RPMI7951 (cell line): ENCODE results near the gene GRIA3. TPM values are rescaled to one million over a fixed set of nuclear protein-coding genes. Genes with fewer than 3 reads are reported as not detected.
A peak's percentile ranks its signal among the peaks of the same experiment; 100 is the strongest.

Experiments
- DNase-seq: peaks from one replicate; pipeline ENCODE4 v3.0.0-alpha.2; 2012; ENCODE audit warnings: low read depth
- total RNA-seq: library from RNA; depleted of rRNA; stranded (reverse); fragments of >200 nt; shearing (Covaris generic); gene quantifications from 2 replicates; pipeline ENCODE4 v1.2.3, GENCODE V29; 2014

Gene GRIA3
- total RNA-seq, 1 experiment from 2014 or later = 0.36 TPM

- no peak for DNase-seq
Observed at GRCh38 chrX:123193101-123193500, 9.0 kb downstream of the GRIA3 start.

GRCh38 chrX:123199338-123199737 is 15.3 kb downstream of the GRIA3 start:
- DNase-seq = no peak

GRCh38 chrX:123201720-123202119 is 17.6 kb downstream of the GRIA3 start:
- DNase-seq = no peak

- no peak for DNase-seq
Observed at GRCh38 chrX:123202523-123202922, 18.4 kb downstream of the GRIA3 start.

GRCh38 chrX:123203772-123204171 is 19.7 kb downstream of the GRIA3 start:
- no peak for DNase-seq

- no peak for DNase-seq
Observed at GRCh38 chrX:123206176-123206575, 22.1 kb downstream of the GRIA3 start.

GRCh38 chrX:123210252-123210651 is 26.2 kb downstream of the GRIA3 start:
- no peak for DNase-seq

- DNase-seq = no peak
Observed at GRCh38 chrX:123215397-123216089, 31.5 kb downstream of the GRIA3 start.

- DNase-seq = peak; percentile 11
Observed at GRCh38 chrX:123217077-123217476, 33.0 kb downstream of the GRIA3 start.

- DNase-seq = no peak
Observed at GRCh38 chrX:123217728-123218127, 33.6 kb downstream of the GRIA3 start.

- DNase-seq = no peak
Observed at GRCh38 chrX:123219916-123220315, 35.8 kb downstream of the GRIA3 start.

GRCh38 chrX:123222920-123223319 is 38.8 kb downstream of the GRIA3 start:
- no peak for DNase-seq

- no peak for DNase-seq
Observed at GRCh38 chrX:123223409-123223808, 39.3 kb downstream of the GRIA3 start.

- no peak for DNase-seq
Observed at GRCh38 chrX:123223859-123224258, 39.8 kb downstream of the GRIA3 start.

- no peak for DNase-seq
Observed at GRCh38 chrX:123230798-123231197, 46.7 kb downstream of the GRIA3 start.

GRCh38 chrX:123236859-123237258 is 52.8 kb downstream of the GRIA3 start:
- DNase-seq = no peak

- no peak for DNase-seq
Observed at GRCh38 chrX:123237271-123237670, 53.2 kb downstream of the GRIA3 start.

GRCh38 chrX:123254457-123254856 is 70.4 kb downstream of the GRIA3 start:
- no peak for DNase-seq

- no peak for DNase-seq
Observed at GRCh38 chrX:123256378-123256777, 72.3 kb downstream of the GRIA3 start.

- DNase-seq = no peak
Observed at GRCh38 chrX:123260920-123261418, 76.9 kb downstream of the GRIA3 start.

- no peak for DNase-seq
Observed at GRCh38 chrX:123263270-123263669, 79.2 kb downstream of the GRIA3 start.

- DNase-seq = peak; percentile 0
Observed at GRCh38 chrX:123263747-123264146, 79.7 kb downstream of the GRIA3 start.

- DNase-seq = peak; percentile 15
Observed at GRCh38 chrX:123267220-123267619, 83.1 kb downstream of the GRIA3 start.

GRCh38 chrX:123271902-123272301 is 87.8 kb downstream of the GRIA3 start:
- DNase-seq = no peak
